MM.1S (cell line): ENCODE results near the gene SLC25A19.

ENCODE experiments used
- CTCF ChIP-seq: fragments of 300-600 bp; sonication (generic); IDR thresholded peaks from 2 replicates; pipeline ENCODE4 v1.5.1; 2016; ENCODE audit warnings: antibody characterized with exemption, low read length, mixed read lengths
- EZH2 ChIP-seq: fragments of 300-600 bp; sonication (generic); optimal IDR thresholded peaks from 2 replicates; pipeline ENCODE3; 2017; ENCODE audit warnings: low read depth, mild to moderate bottlenecking, antibody characterized with exemption, low read length, mixed read lengths

GRCh38 chr17:75285123-75285522 lies 4.1 kb downstream of the SLC25A19 start:
- TF ChIP-seq CTCF (no peak), EZH2 (no peak)
